ENCODE data around the gene PAWR.
"Not testable (repeated sequence)": the region's sequence is repeated elsewhere in the genome, so short reads cannot be mapped to it uniquely, and the experiment has no call there.

Gene PAWR

DNA sequence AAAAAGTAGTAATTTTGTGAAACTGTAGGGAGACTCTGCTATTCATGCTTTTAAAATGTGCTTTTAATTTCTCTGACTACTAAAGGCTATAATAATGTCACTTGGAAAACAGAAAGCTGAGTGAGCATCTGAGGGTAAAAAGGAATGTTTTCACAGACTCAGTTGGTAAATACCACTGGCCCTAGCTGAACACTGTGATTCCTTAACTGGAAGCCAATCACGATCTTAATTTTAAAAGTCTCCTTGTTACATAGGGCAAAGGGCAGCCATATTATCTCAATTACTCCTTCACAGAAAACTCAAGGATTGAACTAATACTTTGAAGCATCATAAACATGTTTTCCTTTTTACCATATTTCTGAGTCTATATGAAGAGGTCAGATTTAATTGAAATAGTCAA is 41.9 kb downstream of the PAWR start:
- DNase-seq (ENCODE audit: low read depth in 2 of 2) = no peak

- not testable (repeated sequence) for DNase-seq (ENCODE audit: low read depth in 2 of 2)
Measured at GRCh38 chr12:79646843-79647242, 43.9 kb downstream of the PAWR start.

GRCh38 chr12:79645235-79645630 is 45.5 kb downstream of the PAWR start:
- DNase-seq (ENCODE audit: low read depth in 2 of 2) = no peak

GRCh38 chr12:79644274-79645234 is 46.2 kb downstream of the PAWR start:
- DNase-seq (ENCODE audit: low read depth in 2 of 2) = no peak

GRCh38 chr12:79643821-79644220 is 46.9 kb downstream of the PAWR start:
- no peak for DNase-seq (ENCODE audit: low read depth in 2 of 2)

DNA sequence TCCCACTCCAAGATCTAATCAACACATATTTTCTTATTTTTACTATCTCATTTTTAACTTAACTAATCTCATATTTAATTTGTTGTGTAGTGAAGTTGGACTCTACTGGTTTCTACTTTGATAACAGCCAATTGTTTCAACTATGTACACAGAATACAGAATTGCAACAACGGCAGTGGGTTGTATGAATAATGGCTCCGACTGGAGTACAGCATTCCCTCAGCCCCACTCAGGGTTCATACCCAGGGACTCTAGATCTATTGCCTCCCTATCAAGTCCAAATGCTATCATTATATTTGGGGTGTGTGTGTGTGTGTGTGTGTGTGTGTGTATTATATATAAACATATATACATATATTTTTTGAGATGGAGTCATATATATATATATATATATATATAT is 52.3 kb downstream of the PAWR start:
- DNase-seq (ENCODE audit: low read depth in 2 of 2) = no peak

GRCh38 chr12:79637093-79637492 is 53.7 kb downstream of the PAWR start:
- no peak for DNase-seq (ENCODE audit: low read depth in 2 of 2)

GRCh38 chr12:79635676-79636075 is 55.1 kb downstream of the PAWR start:
- DNase-seq (ENCODE audit: low read depth in 2 of 2) = no peak

- no peak for DNase-seq (ENCODE audit: low read depth in 2 of 2)
Measured at GRCh38 chr12:79634957-79635471, 55.8 kb downstream of the PAWR start.

DNA sequence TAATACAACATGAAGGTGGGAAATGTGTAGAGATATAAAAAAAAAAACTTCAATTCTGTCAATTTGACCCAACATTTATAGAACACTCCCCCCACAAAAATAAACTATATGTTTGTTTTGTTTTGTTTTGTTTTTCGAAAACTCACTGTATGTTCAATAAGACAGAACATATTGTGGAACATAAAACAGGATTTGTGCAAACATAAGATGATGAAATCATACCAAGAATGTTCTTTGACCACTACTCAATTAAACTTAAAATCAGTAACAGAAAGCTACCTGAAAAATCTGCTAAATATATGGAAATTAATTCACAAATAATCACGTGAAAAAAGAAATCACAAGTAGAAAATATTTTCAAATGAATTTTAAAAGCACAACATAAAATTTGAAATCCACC is 61.2 kb downstream of the PAWR start:
- no peak for DNase-seq (ENCODE audit: low read depth in 2 of 2)

DNA sequence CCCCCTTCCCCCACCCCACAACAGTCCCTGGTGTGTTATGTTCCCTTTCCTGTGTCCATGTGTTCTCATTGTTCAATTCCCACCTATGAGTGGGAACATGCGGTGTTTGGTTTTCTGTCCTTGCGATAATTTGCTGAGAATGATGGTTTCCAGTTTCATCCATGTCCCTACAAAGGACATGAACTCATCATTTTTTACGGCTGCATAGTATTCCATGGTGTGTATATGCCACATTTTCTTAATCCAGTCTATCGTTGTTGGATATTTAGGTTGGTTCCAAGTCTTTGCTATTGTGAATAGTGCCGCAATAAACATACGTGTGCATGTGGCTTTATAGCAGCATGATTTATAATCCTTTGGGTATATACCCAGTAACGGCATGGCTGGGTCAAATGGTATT is 64.0 kb downstream of the PAWR start:
- not testable (repeated sequence) for DNase-seq (ENCODE audit: low read depth in 2 of 2)

DNA sequence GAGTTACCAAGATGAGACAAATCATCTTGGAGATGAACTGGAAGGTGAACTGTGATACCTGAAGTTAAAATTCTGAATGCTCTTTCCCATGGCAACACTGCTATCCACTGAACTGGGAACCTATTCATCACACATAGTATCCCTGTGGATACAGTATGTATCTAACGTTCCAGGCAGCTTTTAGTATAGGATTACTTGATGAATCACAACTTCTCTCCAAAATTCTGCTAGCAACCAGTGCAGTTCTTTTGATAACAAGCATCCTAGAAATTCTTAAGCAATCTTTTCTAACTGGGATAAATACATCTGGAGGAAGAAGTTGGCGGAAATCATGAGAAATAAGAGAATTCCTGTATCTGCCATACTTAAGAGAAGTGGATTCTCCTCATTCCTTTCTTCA is 66.4 kb downstream of the PAWR start:
- no peak for DNase-seq (ENCODE audit: low read depth in 2 of 2)

GRCh38 chr12:79619872-79620562 is 70.7 kb downstream of the PAWR start:
- DNase-seq (ENCODE audit: low read depth in 2 of 2) = no peak

DNA sequence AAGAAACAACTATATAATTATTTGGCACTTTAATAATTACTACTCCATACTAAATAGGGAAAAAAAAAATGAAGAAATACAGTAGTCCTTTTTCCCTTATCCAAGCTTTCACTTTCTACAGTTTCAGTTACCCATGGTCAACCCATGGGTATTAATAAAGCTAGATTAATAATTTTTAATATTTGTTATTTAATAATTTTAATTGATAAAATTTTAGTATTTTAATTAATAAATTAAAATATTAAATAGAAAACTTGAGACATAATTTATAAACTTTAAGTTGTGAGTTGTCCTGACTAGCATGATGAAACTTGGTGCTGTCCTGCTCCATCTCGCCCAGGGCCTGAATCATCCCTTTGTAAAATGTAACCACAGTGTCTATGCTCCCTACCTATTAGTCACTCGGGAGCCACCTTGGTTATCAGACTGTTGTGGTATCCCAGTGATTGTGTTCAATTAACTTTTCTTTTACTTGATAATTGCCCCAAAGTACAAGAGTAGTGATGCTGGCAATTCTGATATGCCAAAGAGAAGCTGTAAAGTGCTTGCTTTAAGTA is 71.8 kb downstream of the PAWR start:
- no peak for DNase-seq (ENCODE audit: low read depth in 2 of 2)

DNA sequence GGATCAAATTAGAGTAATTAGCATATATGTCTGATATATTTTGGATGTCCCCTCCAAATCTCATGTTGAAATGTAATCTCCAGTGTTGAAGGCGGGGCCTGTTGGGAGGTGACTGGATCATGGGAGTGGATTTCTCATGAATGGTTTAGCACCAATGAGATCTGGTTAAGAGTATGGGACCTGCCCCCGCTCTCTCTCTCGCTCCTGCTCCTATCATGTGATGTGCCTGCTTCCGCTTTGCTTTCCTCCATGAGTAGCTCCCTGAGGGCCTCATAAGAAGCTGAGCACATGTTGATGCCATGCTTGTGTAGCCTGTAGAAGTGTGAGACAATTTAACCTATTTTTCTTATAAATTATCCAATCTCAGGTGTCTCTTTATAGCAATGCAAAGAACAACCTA is 73.1 kb downstream of the PAWR start:
- no peak for DNase-seq (ENCODE audit: low read depth in 2 of 2)

GRCh38 chr12:79615596-79616560 is 74.9 kb downstream of the PAWR start:
- no peak for DNase-seq (ENCODE audit: low read depth in 2 of 2)

- no peak for DNase-seq (ENCODE audit: low read depth in 2 of 2)
Measured at GRCh38 chr12:79614730-79615129, 76.0 kb downstream of the PAWR start.

DNA sequence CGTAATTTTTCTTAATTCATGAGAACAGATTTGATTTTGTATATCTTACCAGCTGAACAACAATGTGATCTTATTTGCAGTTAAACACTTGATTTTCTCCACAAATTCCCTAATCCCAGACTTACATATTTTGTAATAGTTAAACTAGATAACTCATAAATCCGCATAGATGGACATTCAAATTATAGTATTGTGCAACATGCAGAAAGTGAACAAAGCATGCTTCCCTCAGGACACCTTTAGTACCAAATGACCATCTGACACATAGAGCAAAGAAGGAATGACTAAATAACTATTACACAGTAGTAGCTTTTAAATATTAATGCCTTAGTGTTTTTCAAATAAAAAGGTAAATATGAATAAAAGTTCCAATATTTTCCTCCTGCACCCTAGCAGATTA is 88.9 kb downstream of the PAWR start:
- DNase-seq (ENCODE audit: low read depth in 2 of 2) = no peak

- DNase-seq (ENCODE audit: low read depth in 2 of 2) = no peak
Measured at GRCh38 chr12:79597910-79598309, 92.9 kb downstream of the PAWR start.

- no peak for DNase-seq (ENCODE audit: low read depth in 2 of 2)
Measured at GRCh38 chr12:79596719-79597350, 93.9 kb downstream of the PAWR start.

DNA sequence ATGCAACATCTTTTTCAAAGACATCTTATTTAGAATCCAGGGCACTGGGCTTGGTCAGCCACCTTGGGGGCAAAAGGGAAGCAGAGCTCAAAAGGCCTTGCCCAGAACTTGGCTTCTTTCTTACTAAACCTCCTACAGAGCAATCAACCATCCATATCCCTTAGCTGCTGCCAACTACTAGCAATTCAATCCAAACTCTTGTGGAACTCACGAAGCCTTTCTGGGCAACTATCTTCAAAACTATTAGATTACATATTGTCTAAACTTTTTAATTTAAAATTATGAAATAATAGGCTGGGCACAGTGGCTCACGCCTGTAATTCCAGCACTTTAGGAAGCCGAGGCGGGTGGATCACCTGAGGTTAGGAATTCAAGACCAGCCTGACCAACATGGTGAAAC is 95.5 kb downstream of the PAWR start:
- no peak for DNase-seq (ENCODE audit: low read depth in 2 of 2)
